ENCODE data around the gene PRRC1.
"Not testable (repeated sequence)": the region's sequence is repeated elsewhere in the genome, so short reads cannot be mapped to it uniquely, and the experiment has no call there.

Gene PRRC1

DNA sequence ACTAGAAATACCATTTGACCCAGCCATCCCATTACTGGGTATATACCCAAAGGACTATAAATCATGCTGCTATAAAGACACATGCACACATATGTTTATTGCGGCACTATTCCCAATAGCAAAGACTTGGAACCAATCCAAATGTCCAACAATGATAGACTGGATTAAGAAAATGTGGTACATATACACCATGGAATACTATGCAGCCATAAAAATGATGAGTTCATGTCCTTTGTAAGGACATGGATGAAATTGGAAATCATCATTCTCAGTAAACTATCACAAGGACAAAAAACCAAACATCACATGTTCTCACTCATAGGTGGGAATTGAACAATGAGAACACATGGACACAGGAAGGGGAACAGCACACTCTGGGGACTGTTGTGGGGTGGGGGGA is 27.8 kb downstream of the PRRC1 start:
- not testable (repeated sequence) for DNase-seq (ENCODE audit: low read depth)

DNA sequence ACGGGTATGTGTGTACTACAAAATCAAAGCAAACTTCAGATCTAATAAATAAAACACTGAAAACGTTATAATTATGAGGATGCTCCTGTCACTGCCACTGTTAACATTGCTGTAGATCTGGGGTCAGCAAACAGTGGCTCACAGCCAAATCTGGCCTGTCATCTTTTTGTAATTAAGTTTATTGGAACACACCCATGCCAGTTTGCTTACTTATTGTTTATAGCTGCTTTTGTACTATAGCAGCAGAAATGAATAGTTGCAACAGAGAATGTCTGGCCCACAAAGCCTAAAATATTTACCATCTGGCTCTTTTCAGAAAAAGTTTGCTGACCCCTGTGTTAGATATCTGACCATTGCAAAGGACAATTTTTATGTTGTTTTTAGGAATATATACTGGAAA is 32.1 kb downstream of the PRRC1 start:
- DNase-seq (ENCODE audit: low read depth) = peak; percentile 56

DNA sequence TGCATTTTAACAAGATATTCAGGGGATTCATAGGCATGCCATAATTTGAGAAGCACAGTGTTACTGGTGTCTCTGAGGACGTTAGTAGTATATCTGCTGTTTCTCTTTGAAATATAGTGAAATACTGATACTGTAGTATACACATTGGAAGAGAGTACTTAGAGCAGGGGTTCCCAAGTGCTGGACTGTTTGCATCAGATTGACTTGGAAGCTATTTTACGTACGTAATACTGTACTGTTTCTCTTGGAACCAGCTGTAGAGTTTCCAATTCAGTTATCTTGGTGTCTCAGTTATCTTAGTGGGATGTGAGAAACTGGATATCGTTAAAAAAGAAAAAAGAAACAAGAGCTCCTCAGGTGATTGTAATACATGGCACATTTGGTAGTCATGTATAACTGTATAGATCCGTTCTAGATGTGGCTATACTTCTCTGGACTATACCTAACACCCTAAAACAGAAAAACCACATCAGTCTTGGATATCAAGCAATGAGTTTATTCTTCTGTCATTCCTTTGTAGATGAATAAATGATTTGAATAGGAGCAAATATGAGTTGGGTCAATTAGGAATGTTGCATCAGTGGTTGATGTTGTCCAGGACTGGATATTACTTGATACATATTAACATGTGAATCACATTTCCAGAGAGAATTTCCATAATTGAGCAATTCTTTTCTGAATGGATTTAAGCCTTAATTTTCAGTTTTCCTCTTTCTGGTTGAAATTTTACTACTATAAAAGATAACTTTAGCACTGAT is 33.4 kb downstream of the PRRC1 start:
- peak; percentile 37 for DNase-seq (ENCODE audit: low read depth)

DNA sequence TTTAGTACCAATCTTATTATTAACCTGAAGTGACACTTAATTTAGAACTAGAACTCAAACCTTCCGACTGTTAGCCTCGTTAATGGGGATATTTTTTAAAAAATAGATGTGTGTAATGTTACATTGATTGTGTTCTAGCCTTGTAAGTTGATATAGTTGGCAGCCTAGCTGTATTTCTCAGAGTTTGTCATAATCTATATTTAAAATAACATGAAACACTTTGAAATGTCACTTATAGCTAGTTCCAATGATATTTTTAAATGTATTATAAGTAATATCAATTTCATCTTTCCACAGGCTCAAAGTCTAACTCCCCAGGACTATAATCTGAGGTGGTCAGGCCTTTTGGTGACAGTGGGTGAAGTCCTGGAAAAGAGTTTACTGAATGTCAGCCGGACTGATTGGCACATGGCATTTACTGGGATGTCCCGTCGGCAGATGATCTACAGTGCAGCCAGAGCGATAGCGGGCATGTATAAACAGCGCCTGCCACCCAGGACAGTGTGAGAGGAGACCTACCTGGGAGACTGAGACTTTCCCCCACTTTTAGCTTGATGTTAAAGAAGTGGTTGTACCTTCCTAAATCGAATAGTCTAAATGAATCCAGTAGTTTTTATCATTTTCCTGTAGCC is 34.1 kb downstream of the PRRC1 start:
- no peak for DNase-seq (ENCODE audit: low read depth)

DNA sequence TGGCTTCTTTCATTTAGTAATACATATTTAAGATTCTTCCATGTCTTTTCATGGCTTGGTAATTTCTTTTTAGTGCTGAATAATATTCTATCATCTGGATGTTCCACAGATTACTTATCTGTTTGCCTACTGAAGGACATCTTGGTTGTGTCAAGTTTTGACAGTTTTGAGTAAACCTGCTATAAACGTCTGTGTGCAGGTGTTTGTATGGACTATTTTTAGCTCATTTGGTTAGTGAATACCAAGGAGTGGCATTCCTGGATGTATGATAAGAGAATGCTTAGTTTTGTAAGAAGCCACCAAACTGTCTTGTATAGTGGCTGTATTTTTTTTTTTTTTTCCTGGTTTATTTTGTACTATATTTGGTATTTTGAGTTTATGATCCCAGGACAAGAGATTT is 38.4 kb downstream of the PRRC1 start:
- no peak for DNase-seq (ENCODE audit: low read depth)

DNA sequence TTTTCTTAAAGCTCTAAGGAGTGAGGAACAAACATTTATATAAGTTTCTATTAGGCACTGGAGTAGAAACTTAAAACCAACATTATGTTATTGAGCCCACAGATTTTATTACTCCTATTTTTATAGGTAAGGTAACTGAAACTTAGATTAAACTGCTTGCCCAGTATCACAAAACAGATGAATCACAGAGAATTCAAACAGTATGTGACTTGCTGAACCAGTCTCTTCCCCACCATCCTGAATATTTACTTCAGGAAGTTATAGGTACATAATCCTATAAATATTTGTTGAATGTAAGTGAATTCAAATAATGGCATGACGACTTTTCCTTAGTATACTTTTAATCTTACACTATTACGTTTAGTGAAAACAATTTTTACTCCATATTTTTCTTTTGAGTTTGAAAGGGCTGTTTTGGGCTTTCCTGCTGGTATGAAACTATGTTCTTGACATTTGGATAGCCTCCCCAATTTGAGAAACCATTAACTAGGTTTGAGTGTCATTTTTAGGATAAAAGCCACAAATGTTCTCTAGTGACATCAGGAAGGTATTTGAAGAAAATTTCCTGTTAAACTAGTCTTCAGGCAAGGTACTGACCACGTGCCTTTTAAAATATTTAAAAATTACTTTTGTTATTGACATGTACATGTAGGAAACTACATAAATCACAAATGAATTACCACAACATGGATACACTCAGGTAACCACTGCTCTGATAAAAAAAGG is 39.3 kb downstream of the PRRC1 start:
- no peak for DNase-seq (ENCODE audit: low read depth)

GRCh38 chr5:127558273-127558672 is 40.8 kb downstream of the PRRC1 start:
- no peak for DNase-seq (ENCODE audit: low read depth)

DNA sequence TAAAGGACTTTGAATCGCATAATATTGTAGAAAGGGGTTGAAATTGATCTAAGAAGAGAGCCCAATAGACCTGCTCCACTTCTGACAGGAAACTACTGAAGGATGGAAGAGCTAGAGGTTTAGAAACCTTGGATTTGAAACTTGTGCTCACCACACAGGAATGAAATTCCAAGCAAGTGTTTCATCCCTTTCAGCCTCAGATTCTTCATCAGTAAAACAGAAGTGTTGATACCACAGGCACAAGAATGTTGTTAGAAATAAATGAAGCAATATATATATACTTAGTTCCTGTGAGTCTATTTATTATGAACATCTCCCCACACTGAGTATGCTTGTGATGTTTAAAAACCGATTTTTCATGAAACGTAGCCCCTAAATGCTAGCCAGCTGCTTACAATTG is 43.8 kb downstream of the PRRC1 start:
- DNase-seq (ENCODE audit: low read depth) = peak; percentile 12

- peak; percentile 36 for DNase-seq (ENCODE audit: low read depth)
These were observed 44.8 kb downstream of the PRRC1 start for GRCh38 chr5:127562252-127562651.

DNA sequence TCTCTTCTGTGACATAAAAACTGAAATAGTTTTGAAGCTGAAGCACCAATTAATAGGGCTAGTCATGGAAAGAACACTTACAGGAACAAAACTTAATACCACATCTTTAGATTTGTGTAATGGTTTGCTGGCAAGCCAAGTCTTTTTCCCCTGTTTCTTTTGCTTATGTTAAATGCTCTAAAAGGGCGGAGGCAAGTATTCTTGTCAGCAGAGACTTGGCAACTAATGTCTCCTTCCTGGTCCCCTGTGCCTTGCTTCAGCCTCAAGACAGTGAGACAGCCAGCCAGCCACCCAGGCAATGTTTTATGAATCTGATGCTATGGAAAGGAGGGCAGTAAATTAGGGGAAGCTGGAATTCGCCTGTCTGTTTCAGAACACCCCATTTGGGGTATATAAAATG is 45.7 kb downstream of the PRRC1 start:
- peak; percentile 74 for DNase-seq (ENCODE audit: low read depth)

DNA sequence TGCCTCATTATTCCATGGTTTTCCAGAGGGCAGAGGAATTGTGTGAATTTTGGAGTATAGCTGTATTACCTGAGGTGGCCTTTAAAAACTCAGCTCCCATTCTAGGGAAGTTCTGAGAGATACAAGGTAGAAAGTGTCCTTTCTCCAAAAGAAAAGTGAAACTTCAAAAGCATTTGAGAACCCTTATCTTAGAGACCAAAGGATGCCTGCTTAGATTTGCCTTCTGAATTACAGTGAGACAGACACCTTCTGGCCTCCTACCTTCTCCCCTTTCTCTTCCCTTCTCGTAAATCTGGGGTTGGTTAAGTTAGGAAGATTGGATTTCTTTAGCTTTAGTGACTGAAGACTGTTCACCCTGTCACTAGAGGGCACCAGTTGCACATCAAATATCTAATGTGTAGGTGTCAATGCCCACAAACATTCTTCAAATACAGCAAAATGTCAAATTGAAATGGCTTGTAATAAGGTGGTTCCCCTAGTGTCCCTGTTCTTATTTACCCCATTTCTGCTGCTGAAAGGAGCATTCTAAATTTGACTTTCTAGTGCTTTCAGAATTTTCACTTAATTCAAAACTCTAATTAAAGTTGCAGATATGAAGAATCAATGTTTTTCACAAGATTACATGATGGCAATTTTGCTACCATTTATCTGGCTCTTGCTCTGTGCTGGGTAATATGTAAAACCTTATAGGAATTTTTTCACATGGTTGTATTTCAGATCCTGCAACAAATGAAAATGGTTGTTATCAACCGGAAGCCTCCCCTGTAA is 46.7 kb downstream of the PRRC1 start:
- peak; percentile 46 for DNase-seq (ENCODE audit: low read depth)

DNA sequence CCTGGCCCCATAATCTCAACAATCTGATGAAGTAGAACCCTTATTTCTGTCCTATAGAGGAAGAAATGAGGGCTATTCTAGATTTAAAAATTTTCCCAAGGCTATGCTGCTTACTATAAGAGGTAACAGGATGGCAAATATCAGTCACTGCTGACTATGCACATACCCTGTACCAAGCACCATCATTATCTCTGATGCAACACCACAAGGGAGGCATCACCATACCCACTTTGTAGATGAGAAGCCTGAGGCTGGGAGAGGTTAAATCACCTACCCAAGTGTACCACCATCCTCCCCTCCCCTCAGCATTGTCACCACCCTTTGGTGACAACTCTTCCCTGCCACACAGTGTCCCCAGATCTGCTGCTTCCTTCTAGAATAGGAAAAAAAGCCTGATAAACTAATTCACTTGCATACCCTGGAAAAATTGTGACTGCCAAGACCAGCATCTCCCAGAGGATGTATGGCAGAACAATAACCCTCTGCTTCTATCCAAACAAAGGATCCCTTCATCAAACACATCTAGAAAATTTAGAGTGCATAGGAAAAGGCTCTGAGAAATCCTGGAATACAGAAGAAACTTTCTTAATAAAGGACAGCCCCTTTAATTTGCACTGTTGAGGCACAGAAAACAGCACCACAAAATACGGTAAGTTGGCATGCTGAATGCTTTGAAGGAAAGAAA is 48.3 kb downstream of the PRRC1 start:
- no peak for DNase-seq (ENCODE audit: low read depth)

- no peak for DNase-seq (ENCODE audit: low read depth)
These were observed 49.8 kb downstream of the PRRC1 start for GRCh38 chr5:127567026-127567768.

GRCh38 chr5:127568166-127568565 is 50.7 kb downstream of the PRRC1 start:
- DNase-seq (ENCODE audit: low read depth) = no peak

- DNase-seq (ENCODE audit: low read depth) = not testable (repeated sequence)
These were observed 52.0 kb downstream of the PRRC1 start for GRCh38 chr5:127569471-127569870.

- no peak for DNase-seq (ENCODE audit: low read depth)
These were observed 54.1 kb downstream of the PRRC1 start for GRCh38 chr5:127571314-127572131.

GRCh38 chr5:127572930-127573329 is 55.5 kb downstream of the PRRC1 start:
- peak; percentile 18 for DNase-seq (ENCODE audit: low read depth)

DNA sequence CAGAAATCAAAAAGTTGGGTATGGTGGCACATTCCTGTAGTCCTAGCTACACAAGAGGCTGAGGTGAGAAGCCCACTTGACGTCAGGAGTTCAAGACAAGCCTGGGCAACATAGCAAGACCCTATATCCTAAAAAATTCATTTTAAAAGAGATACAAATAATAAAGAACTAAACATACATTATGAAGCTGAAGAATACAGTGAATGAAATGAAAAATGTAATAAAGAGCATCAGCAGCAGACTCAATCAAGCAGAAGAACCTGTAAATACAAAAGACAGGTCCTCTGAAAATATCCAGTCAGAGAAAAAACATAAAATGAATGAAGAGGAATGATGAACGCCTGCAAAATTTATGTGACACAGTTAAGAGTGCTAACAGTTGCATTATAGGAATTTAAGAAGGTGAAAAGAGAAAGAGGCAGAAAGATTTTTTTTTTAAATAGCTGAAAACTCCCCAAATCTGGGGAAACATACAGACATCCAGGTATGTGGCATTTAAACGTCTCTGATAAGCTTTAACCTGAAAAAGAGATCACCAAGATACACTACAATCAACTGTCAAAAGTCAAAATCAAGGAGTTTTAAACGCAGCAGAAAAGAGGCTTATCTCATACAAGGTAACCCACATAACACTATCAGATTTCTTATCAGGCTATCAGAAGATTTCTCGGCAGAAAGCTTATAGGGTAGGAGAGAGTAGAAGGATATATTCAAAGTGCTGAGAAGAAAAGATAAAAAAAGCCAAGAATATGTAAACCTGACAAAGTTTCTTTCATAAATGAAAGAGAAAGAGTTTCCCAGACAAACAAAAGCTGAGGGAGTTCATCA is 57.6 kb downstream of the PRRC1 start:
- DNase-seq (ENCODE audit: low read depth) = no peak

GRCh38 chr5:127577458-127577857 is 60.0 kb downstream of the PRRC1 start:
- no peak for DNase-seq (ENCODE audit: low read depth)

Data from fibroblast of gingiva (primary cell).